Activated gamma-delta T cell treated with anti-CD3 and anti-CD28 coated beads, Interleukin-2, amount 50 U/mL, for 16 hours (primary cell): ENCODE data around the gene NUFIP2.
"Not testable (repeated sequence)": the region's sequence is repeated elsewhere in the genome, so short reads cannot be mapped to it uniquely, and the experiment has no call there.

Source experiments
- DNase-seq: peaks from one replicate; pipeline ENCODE4 v3.0.0-alpha.2; 2020; ENCODE audit warnings: low read depth

NUFIP2 gene

GRCh38 chr17:29278692-29279091 lies 15.3 kb downstream of the NUFIP2 start:
- no peak for DNase-seq

GRCh38 chr17:29273924-29274323 lies 20.0 kb downstream of the NUFIP2 start:
- no peak for DNase-seq

- not testable (repeated sequence) for DNase-seq
Measured at GRCh38 chr17:29271980-29272379, 22.0 kb downstream of the NUFIP2 start.

- DNase-seq, result no peak
Measured at GRCh38 chr17:29263916-29264315, 30.0 kb downstream of the NUFIP2 start.

GRCh38 chr17:29257756-29258155 lies 36.2 kb downstream of the NUFIP2 start:
- no peak for DNase-seq

DNA sequence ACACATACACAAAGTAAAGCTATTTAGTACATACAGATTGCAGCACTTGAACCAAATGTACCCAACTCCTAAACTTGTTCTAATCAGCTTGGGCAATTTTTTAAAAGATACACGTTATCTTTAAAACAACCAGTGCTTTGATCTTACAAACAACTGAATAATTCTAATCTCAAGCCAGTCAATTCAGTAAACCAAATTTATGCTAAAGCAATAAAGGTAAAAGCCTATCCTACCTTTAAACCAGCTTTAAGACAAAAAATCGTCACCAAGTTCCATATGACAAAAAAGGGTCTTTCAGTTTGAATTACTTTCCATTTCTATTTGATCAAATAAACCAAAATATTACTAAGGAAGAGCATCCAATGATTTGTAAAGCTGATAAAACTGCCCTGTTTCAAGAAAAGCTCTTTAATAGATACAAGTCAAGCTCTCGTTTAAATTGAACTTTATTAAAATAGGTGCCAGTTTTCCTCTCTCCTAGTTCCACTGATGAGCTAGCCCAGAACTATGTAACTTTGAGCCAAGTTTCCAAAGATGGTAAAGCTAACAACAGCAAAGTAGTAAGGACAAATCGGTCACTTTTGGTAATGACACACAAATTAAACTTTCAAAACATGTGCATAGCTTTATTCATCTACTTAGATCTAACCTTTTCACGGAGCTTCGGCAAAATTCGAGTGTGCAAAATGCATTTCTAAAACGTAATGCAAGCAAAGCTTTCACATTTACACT lies 37.0 kb downstream of the NUFIP2 start:
- DNase-seq, result no peak

- DNase-seq, result no peak
Measured at GRCh38 chr17:29255926-29256522, 37.9 kb downstream of the NUFIP2 start.

DNA sequence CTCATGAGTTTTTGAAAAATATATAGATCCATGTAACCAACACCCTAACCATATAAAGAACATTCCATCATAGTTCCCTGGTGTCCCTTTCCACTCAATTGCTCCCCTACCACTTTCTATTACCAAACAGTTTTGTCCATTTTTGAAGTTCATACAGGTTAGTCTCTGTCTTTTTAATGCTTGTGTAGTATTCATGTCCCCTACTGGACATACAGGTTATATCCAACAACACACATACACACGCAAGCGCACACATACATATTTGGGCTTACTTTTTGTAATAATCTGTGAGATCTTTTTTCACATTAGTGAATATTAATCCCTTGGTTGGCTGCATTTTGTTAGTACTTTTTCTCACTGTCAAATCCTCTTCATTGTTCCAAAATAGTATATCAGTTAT lies 40.9 kb downstream of the NUFIP2 start:
- DNase-seq, result no peak

- DNase-seq, result no peak
Measured at GRCh38 chr17:29252101-29252791, 41.7 kb downstream of the NUFIP2 start.

DNA sequence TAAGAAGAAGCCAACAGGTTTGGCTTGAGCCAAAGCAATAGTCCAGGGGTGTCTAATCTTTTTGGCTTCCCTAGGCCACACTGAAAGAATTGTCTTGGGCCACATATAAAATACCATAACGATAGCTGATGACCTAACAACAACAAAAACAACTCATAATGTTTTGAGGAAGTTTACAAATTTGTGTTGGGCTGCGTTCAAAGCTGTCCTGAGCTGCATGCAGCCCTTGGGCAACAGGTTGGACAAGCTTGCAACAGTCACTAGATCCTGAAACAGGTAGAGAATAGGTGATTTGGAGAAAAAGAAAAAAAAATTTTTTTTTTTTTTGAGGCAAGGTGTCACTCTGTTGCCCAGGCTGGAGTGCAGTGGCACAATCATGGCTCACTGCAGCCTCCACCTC lies 42.8 kb downstream of the NUFIP2 start:
- DNase-seq, result no peak

DNA sequence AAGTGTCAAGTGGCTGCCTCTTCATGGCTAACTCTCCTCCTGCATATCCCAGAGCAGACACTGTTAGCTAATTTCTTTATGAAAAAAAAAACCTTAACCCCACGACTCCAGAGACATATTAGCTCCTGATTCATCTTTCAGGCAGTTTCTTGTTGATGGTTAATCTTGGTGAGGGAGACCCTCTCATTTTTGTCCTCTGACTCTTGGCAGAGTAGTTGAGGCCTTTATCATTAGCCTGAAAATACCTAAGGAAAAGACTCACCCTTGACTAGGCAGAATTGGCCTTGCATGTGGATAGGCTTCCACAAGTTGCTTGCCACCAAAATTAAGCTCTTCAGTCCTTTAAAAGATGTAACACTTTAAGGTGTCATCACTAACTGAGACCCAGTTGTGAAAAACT lies 43.3 kb downstream of the NUFIP2 start:
- no peak for DNase-seq

GRCh38 chr17:29248845-29249244 lies 45.1 kb downstream of the NUFIP2 start:
- no peak for DNase-seq

GRCh38 chr17:29247219-29247618 lies 46.7 kb downstream of the NUFIP2 start:
- DNase-seq, result no peak

DNA sequence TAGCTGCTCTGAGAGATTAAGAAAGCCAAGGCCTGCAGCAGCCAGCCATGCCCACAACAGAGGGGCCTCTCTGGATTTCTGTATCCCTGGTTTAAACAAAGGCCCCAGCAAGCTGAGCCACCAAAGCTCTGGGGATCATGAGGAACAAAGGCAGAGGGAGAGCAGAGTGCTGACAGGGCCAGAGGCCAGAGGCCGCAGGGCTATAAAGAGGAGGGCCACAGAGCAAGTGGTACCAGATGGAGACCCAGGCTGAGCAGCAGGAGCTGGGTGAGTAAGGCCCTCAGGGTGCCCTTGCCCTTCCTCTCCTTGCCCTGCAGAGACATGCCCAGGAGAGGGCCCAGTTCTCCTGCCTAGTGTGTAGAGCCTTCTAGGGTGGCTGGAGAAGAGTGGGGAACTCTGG lies 47.3 kb downstream of the NUFIP2 start, which contains the start of gene CRYBA1:
TSS of gene CRYBA1 (plus strand) at position 232 of the 400 bp plus-strand sequence. CDS start at position 237, 5 bp downstream.
- no peak for DNase-seq

GRCh38 chr17:29245401-29245800 lies 48.5 kb downstream of the NUFIP2 start:
- DNase-seq, result no peak

GRCh38 chr17:29243792-29244191 lies 50.2 kb downstream of the NUFIP2 start:
- DNase-seq, result no peak

GRCh38 chr17:29242790-29243189 lies 51.2 kb downstream of the NUFIP2 start:
- no peak for DNase-seq

DNA sequence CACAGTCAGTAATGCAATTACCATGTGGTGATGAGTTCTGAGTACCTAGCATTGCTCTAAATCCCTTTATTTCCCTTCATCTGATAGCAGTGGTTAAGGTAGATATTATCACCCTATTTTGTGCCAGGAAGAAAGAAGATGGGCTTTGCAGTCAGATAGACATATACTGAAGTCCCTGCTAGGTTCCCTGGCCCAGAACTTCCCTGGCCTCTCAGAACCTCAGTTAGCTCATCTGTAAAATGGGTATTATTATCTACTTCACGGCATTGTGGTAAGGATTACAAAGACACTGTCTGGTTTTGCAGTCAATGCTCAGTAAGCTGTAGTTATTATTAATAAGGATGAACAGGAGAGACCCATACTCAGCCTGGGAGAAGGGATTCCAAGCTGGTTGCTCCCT lies 51.9 kb downstream of the NUFIP2 start:
- DNase-seq, result no peak

GRCh38 chr17:29240968-29241963 lies 52.7 kb downstream of the NUFIP2 start:
- DNase-seq, result no peak

GRCh38 chr17:29240477-29240876 lies 53.5 kb downstream of the NUFIP2 start:
- DNase-seq, result no peak

DNA sequence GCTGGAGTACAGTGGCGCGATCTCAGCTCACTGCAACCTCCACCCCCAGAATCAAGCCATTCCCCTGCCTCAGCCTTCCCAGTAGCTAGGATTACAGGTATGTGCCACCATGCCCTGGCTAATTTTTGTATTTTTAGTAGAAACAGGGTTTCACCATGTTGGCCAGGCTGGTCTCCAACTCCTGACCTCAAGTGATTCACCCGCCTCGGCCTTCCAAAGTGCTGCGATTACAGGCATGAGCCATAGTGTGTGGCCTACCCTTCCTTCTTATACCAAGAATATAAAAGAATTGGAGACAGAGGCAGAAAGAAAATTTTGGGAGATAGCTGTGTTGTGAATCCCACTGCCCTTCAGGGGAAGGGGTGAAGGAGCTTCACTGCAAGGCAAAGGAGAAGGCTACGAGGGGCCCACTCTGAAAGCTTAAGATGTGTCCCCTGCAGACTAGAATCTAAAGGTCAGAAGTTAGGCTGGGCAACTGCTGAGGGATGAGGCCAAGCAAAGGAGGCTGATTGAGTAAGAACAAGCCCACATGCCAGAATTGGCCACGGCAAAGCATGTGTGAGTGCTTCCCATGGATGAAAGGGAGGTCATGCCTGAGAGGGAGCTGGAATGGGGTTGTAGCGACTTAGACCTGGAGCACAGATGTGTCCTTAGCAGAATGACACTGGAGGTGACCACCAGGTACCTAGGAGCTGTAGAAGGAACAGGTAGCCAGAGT lies 55.7 kb downstream of the NUFIP2 start:
- no peak for DNase-seq
